AG09319 (cell line): ENCODE data around the gene BCKDHA.

Experiments
- DNase-seq: peaks from one replicate; pipeline ENCODE4 v3.0.0-alpha.2; 2010; ENCODE audit warnings: low read depth; ENCODE audit errors: extremely low read depth
- CTCF ChIP-seq: IDR thresholded peaks from 2 replicates; pipeline ENCODE4 v1.5.1; 2011; ENCODE audit warnings: low read depth, mild to moderate bottlenecking, inconsistent platforms, low read length, moderate library complexity

The BCKDHA gene

GRCh38 chr19:41398598-41398997 is 980 bp downstream of the BCKDHA start:
- no peak for TF ChIP-seq CTCF
- no peak for DNase-seq

- no peak for DNase-seq
- no peak for TF ChIP-seq CTCF
Measured at GRCh38 chr19:41399091-41399490, 1.5 kb downstream of the BCKDHA start.

GRCh38 chr19:41399525-41399924 is 1.9 kb downstream of the BCKDHA start:
- no peak for DNase-seq
- TF ChIP-seq CTCF: no peak

GRCh38 chr19:41401483-41401882 is 3.9 kb downstream of the BCKDHA start:
- DNase-seq: no peak
- no peak for TF ChIP-seq CTCF

GRCh38 chr19:41402010-41402409 is 4.4 kb downstream of the BCKDHA start:
- no peak for TF ChIP-seq CTCF
- DNase-seq: no peak

GRCh38 chr19:41403181-41403970 is 5.8 kb downstream of the BCKDHA start:
- TF ChIP-seq CTCF: no peak
- DNase-seq: no peak

- no peak for TF ChIP-seq CTCF
- DNase-seq: no peak
Measured at GRCh38 chr19:41405776-41406175, 8.2 kb downstream of the BCKDHA start.
